ENCODE data around the gene LTBP1. TPM values are rescaled to one million over a fixed set of nuclear protein-coding genes. Genes with fewer than 3 reads are reported as not detected.

The LTBP1 gene
- total RNA-seq, 2 experiments from 2014 or later: 61.1 to 82.6 TPM

- no peaks in the 10 kb centered on the region for H3K9me2 ChIP-seq (ENCODE audit: insufficient read depth, low read length)
- ChIA-PET CTCF (ENCODE audit: unreplicated experiment) (no interaction called here), POLR2A (interaction anchor here (0.7 kb wide), 1 partner anchor 338 kb away, joined by 3 read pairs; no protein-coding TSS in a partner anchor)
- H2AFZ ChIP-seq (ENCODE audit: low read length): no peak overlapping the region
- peaks cover 32% of the 10 kb centered on the region for H3K36me3 ChIP-seq (ENCODE audit: insufficient read depth, low read length)
- no peak overlapping the region for H3K4me2 ChIP-seq (ENCODE audit: low read length)
- no peak overlapping the region for H3K4me3 ChIP-seq (ENCODE audit: low read depth, low read length, poor library complexity, severe bottlenecking)
- 0 out of 2 replicates have a peak, but pooled peaks cover 4% of the 10 kb centered on the region for H3K9me3 ChIP-seq (ENCODE audit: low read length)
- no peak for TF ChIP-seq CTCF (conservative IDR thresholded peaks at IDR 0.05; ENCODE audit: low read length)
- TF ChIP-seq EZH2phosphoT487 (IDR thresholded peaks at IDR 0.05; ENCODE audit: borderline replicate concordance, low read depth, low read length): no peak
- no peaks in the 10 kb centered on the region for H3K4me1 ChIP-seq (ENCODE audit: insufficient read depth, low read length, poor library complexity, severe bottlenecking)
- BruUV-seq (replicated peaks): no TSS peak
- intact Hi-C loops (cut with micrococcal nuclease; ENCODE audit: unreplicated experiment): no loop called here
- no peaks in the 10 kb centered on the region for H3K79me2 ChIP-seq (ENCODE audit: insufficient read depth, low read depth, low read length)
- H3K27ac ChIP-seq (ENCODE audit: low read depth, low read length, poor library complexity, severe bottlenecking): no peak overlapping the region
- no peak for DNase-seq (ENCODE audit: low spot score)
- no peaks in the 10 kb centered on the region for H4K20me1 ChIP-seq (ENCODE audit: insufficient read depth, low read length)
Observed at GRCh38 chr2:33167622-33168245, 221.0 kb downstream of the LTBP1 start.

- BruUV-seq (replicated peaks): no TSS peak
Observed at GRCh38 chr2:33168425-33168824, 221.7 kb downstream of the LTBP1 start.

More at GRCh38 chr2:33168425-33168824, 221.7 kb downstream of the LTBP1 start:
- H3K4me3 ChIP-seq (ENCODE audit: low read depth, low read length, poor library complexity, severe bottlenecking): no peak overlapping the region
- DNase-seq (ENCODE audit: low spot score): no peak
- H3K9me3 ChIP-seq (ENCODE audit: low read length): 0 out of 2 replicates have a peak, but pooled peaks cover 4% of the 10 kb centered on the region
- H4K20me1 ChIP-seq (ENCODE audit: insufficient read depth, low read length): no peaks in the 10 kb centered on the region
- H3K27ac ChIP-seq (ENCODE audit: low read depth, low read length, poor library complexity, severe bottlenecking): no peak overlapping the region
- ChIA-PET CTCF (ENCODE audit: unreplicated experiment) (no interaction called here), POLR2A (interaction anchor here (0.7 kb wide), 1 partner anchor 68 kb away, joined by 3 read pairs; no protein-coding TSS in a partner anchor)
- peaks cover 26% of the 10 kb centered on the region for H3K36me3 ChIP-seq (ENCODE audit: insufficient read depth, low read length)
- no peak overlapping the region for H2AFZ ChIP-seq (ENCODE audit: low read length)
- H3K9me2 ChIP-seq (ENCODE audit: insufficient read depth, low read length): no peaks in the 10 kb centered on the region
- TF ChIP-seq EZH2phosphoT487 (IDR thresholded peaks at IDR 0.05; ENCODE audit: borderline replicate concordance, low read depth, low read length): no peak
- TF ChIP-seq CTCF (conservative IDR thresholded peaks at IDR 0.05; ENCODE audit: low read length): no peak
- no peaks in the 10 kb centered on the region for H3K79me2 ChIP-seq (ENCODE audit: insufficient read depth, low read depth, low read length)
- no peak overlapping the region for H3K4me2 ChIP-seq (ENCODE audit: low read length)
- H3K4me1 ChIP-seq (ENCODE audit: insufficient read depth, low read length, poor library complexity, severe bottlenecking): no peaks in the 10 kb centered on the region
- intact Hi-C loops (cut with micrococcal nuclease; ENCODE audit: unreplicated experiment): no loop called here
